ENCODE data around the gene HSPB1. TPM values are rescaled to one million over a fixed set of nuclear protein-coding genes. Genes with fewer than 3 reads are reported as not detected.

Gene HSPB1
- total and polyA plus RNA-seq, 4 donors, result 25.5 to 186 (median 104) TPM

DNA sequence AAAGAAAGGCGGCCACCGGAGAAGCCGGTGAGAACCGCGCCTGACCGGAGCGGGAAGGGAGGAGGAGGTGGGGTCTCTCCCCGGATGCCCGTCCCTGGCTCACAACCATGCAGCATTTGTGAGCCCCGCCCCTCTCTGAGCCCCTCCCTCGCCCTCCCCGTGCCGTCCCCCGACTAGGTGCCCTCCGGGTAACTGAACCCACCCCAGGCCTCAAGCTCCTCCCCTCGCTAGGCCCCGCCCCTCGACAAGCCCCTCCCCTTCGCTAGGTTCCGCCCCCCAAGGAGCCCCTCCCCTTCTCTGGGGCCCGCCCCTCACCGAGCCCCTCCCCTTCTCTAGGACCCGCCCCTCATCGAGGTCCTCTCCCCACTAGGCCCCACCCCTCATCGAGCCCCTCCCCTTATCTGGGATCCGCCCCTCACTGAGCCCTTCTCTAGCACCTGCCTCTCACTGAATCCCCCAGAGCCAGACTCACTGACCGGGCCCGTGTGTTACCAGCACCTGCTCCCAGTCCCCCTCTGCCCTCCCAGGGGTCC is 42.2 kb upstream of the HSPB1 start:
- peaks cover 0 to 2% (median 0%) of the 10 kb centered on the region in 4 donors for H3K4me1 ChIP-seq (ENCODE audit: control insufficient read depth in 4 of 4, insufficient read depth in 4 of 4, low read length in 3 of 4)
- peak overlapping the region in 1 of 3 donors; percentile 42 for H3K4me3 ChIP-seq (ENCODE audit: low read depth in 1 of 3, low read length in 3 of 3)
- H3K9ac ChIP-seq (ENCODE audit: low read depth in 1 of 2, low read length in 2 of 2), result no peak overlapping the region
- H3K36me3 ChIP-seq (ENCODE audit: control insufficient read depth in 4 of 4, insufficient read depth in 3 of 4, low read depth in 1 of 4, low read length in 3 of 4), result no peaks in the 10 kb centered on the region
- no peak overlapping the region for H3K27ac ChIP-seq (ENCODE audit: low read depth in 1 of 2, low read length in 2 of 2)
- DNase-seq (ENCODE audit: low spot score), result peak; percentile 54
- H3K27me3 ChIP-seq (ENCODE audit: control insufficient read depth in 4 of 4, insufficient read depth in 4 of 4, low read length in 3 of 4), result no peaks in the 10 kb centered on the region
- WGBS, result 10% methylated on average over 28 of the region's 28 CpGs
- no peak for TF ChIP-seq TAF1 (conservative IDR thresholded peaks at IDR 0.05)
- peak in 1 of 2 donors; percentile 52 for TF ChIP-seq RXRA (IDR thresholded peaks at IDR 0.05)
- TF ChIP-seq, protein P1, sequence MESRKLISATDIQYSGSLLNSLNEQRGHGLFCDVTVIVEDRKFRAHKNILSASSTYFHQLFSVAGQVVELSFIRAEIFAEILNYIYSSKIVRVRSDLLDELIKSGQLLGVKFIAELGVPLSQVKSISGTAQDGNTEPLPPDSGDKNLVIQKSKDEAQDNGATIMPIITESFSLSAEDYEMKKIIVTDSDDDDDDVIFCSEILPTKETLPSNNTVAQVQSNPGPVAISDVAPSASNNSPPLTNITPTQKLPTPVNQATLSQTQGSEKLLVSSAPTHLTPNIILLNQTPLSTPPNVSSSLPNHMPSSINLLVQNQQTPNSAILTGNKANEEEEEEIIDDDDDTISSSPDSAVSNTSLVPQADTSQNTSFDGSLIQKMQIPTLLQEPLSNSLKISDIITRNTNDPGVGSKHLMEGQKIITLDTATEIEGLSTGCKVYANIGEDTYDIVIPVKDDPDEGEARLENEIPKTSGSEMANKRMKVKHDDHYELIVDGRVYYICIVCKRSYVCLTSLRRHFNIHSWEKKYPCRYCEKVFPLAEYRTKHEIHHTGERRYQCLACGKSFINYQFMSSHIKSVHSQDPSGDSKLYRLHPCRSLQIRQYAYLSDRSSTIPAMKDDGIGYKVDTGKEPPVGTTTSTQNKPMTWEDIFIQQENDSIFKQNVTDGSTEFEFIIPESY (IDR thresholded peaks at IDR 0.05), result no peak
- no peak for TF ChIP-seq GABPA (IDR thresholded peaks at IDR 0.05 in 1 of 2, conservative IDR thresholded peaks at IDR 0.05 in 1 of 2)
- TF ChIP-seq YY1 (IDR thresholded peaks at IDR 0.05), result no peak
- TF ChIP-seq SP1 (IDR thresholded peaks at IDR 0.05), result no peak
- no peak for TF ChIP-seq EGR1 (IDR thresholded peaks at IDR 0.05; ENCODE audit: low read depth in 2 of 2)
- TF ChIP-seq HNF4A (conservative IDR thresholded peaks at IDR 0.05), result no peak
- TF ChIP-seq, protein P2, sequence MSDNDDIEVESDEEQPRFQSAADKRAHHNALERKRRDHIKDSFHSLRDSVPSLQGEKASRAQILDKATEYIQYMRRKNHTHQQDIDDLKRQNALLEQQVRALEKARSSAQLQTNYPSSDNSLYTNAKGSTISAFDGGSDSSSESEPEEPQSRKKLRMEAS (IDR thresholded peaks at IDR 0.05), result no peak
- H3K9me3 ChIP-seq (ENCODE audit: control insufficient read depth in 4 of 4, low read length in 3 of 4), result no peaks in the 10 kb centered on the region

DNA sequence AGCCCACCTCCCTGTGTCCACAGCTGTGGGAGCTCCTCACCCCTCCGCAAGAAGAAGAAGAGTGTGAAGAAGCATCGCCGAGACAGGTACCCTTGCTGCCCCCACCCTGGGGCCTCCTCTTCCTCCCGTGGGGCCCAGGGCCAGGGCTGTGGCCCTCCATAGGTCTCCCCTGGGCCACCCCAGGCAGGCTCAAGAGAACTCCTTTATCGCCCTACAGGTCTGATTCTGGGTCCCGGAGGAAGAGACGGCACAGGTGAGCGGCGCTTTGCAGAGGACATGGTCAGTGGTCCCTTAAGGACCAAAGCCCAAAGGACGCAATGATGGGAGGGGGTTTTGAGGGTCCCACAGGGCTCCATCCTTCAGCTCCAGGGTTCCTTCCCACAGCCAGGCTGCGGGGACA is 41.1 kb upstream of the HSPB1 start:
- H3K27me3 ChIP-seq (ENCODE audit: control insufficient read depth in 4 of 4, insufficient read depth in 4 of 4, low read length in 3 of 4), result no peaks in the 10 kb centered on the region
- no peaks in the 10 kb centered on the region for H3K9me3 ChIP-seq (ENCODE audit: control insufficient read depth in 4 of 4, low read length in 3 of 4)
- no peak overlapping the region for H3K9ac ChIP-seq (ENCODE audit: low read depth in 1 of 2, low read length in 2 of 2)
- no peak for DNase-seq (ENCODE audit: low spot score)
- no peak overlapping the region for H3K27ac ChIP-seq (ENCODE audit: low read depth in 1 of 2, low read length in 2 of 2)
- no peak overlapping the region for H3K4me3 ChIP-seq (ENCODE audit: low read depth in 1 of 3, low read length in 3 of 3)
- WGBS, result 92% methylated on average over 11 of the region's 11 CpGs
- TF ChIP-seq JUND (IDR thresholded peaks at IDR 0.05), result no peak
- TF ChIP-seq RXRA (IDR thresholded peaks at IDR 0.05), result no peak
- TF ChIP-seq HNF4A (conservative IDR thresholded peaks at IDR 0.05), result no peak
- TF ChIP-seq, protein P2 (IDR thresholded peaks at IDR 0.05), result no peak
- no peak for TF ChIP-seq SP1 (IDR thresholded peaks at IDR 0.05)
- no peak for TF ChIP-seq HNF4G (IDR thresholded peaks at IDR 0.05)
- no peak for TF ChIP-seq FOXA1 (IDR thresholded peaks at IDR 0.05)
- TF ChIP-seq, protein P3, sequence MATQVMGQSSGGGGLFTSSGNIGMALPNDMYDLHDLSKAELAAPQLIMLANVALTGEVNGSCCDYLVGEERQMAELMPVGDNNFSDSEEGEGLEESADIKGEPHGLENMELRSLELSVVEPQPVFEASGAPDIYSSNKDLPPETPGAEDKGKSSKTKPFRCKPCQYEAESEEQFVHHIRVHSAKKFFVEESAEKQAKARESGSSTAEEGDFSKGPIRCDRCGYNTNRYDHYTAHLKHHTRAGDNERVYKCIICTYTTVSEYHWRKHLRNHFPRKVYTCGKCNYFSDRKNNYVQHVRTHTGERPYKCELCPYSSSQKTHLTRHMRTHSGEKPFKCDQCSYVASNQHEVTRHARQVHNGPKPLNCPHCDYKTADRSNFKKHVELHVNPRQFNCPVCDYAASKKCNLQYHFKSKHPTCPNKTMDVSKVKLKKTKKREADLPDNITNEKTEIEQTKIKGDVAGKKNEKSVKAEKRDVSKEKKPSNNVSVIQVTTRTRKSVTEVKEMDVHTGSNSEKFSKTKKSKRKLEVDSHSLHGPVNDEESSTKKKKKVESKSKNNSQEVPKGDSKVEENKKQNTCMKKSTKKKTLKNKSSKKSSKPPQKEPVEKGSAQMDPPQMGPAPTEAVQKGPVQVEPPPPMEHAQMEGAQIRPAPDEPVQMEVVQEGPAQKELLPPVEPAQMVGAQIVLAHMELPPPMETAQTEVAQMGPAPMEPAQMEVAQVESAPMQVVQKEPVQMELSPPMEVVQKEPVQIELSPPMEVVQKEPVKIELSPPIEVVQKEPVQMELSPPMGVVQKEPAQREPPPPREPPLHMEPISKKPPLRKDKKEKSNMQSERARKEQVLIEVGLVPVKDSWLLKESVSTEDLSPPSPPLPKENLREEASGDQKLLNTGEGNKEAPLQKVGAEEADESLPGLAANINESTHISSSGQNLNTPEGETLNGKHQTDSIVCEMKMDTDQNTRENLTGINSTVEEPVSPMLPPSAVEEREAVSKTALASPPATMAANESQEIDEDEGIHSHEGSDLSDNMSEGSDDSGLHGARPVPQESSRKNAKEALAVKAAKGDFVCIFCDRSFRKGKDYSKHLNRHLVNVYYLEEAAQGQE (IDR thresholded peaks at IDR 0.05), result no peak
- TF ChIP-seq, protein P4, sequence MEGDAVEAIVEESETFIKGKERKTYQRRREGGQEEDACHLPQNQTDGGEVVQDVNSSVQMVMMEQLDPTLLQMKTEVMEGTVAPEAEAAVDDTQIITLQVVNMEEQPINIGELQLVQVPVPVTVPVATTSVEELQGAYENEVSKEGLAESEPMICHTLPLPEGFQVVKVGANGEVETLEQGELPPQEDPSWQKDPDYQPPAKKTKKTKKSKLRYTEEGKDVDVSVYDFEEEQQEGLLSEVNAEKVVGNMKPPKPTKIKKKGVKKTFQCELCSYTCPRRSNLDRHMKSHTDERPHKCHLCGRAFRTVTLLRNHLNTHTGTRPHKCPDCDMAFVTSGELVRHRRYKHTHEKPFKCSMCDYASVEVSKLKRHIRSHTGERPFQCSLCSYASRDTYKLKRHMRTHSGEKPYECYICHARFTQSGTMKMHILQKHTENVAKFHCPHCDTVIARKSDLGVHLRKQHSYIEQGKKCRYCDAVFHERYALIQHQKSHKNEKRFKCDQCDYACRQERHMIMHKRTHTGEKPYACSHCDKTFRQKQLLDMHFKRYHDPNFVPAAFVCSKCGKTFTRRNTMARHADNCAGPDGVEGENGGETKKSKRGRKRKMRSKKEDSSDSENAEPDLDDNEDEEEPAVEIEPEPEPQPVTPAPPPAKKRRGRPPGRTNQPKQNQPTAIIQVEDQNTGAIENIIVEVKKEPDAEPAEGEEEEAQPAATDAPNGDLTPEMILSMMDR (IDR thresholded peaks at IDR 0.05; ENCODE audit: low read depth, low read length, missing input control), result no peak
- no peak for TF ChIP-seq GABPA (IDR thresholded peaks at IDR 0.05 in 1 of 2, conservative IDR thresholded peaks at IDR 0.05 in 1 of 2)
- no peak for TF ChIP-seq TAF1 (conservative IDR thresholded peaks at IDR 0.05)
- no peak for TF ChIP-seq NR2F2 (IDR thresholded peaks at IDR 0.05)
- TF ChIP-seq, protein P5, sequence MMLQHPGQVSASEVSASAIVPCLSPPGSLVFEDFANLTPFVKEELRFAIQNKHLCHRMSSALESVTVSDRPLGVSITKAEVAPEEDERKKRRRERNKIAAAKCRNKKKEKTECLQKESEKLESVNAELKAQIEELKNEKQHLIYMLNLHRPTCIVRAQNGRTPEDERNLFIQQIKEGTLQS (IDR thresholded peaks at IDR 0.05), result no peak
- TF ChIP-seq FOXA2 (IDR thresholded peaks at IDR 0.05), result no peak
- TF ChIP-seq RAD21 (IDR thresholded peaks at IDR 0.05), result no peak
- no peaks in the 10 kb centered on the region for H3K36me3 ChIP-seq (ENCODE audit: control insufficient read depth in 4 of 4, insufficient read depth in 3 of 4, low read depth in 1 of 4, low read length in 3 of 4)
- peaks cover 0 to 2% (median 0%) of the 10 kb centered on the region in 4 donors for H3K4me1 ChIP-seq (ENCODE audit: control insufficient read depth in 4 of 4, insufficient read depth in 4 of 4, low read length in 3 of 4)
